Endodermal cell (in vitro differentiated cells): Measurements from ENCODE around the gene KRTAP10-5. TPM values are rescaled to one million over a fixed set of nuclear protein-coding genes. Genes with fewer than 3 reads are reported as not detected.

Experiments
- DNase-seq: peaks from one replicate; pipeline ENCODE4 v3.0.0-alpha.2; 2017
- H3K27ac ChIP-seq: 2 replicates; pipeline ENCODE4 v1.5.1; 2013; ENCODE audit warnings: mild to moderate bottlenecking, low read depth, low read length, moderate library complexity
- H3K27me3 ChIP-seq: 2 replicates; pipeline ENCODE4 v1.6.1; 2013; ENCODE audit warnings: mild to moderate bottlenecking, low read length, moderate library complexity; ENCODE audit not compliant: insufficient read depth, control insufficient read depth, poor library complexity, severe bottlenecking
- H3K36me3 ChIP-seq: 2 replicates; pipeline ENCODE4 v1.7.0; 2013; ENCODE audit warnings: mild to moderate bottlenecking, low read length, moderate library complexity; ENCODE audit not compliant: control insufficient read depth, insufficient read depth
- H3K4me1 ChIP-seq: one replicate; pipeline ENCODE4 v1.7.0; 2013; ENCODE audit warnings: low read length; ENCODE audit not compliant: control insufficient read depth, insufficient read depth
- H3K4me3 ChIP-seq: 2 replicates; pipeline ENCODE4 v1.5.1; 2013; ENCODE audit warnings: mild to moderate bottlenecking, low read length, moderate library complexity
- H3K9ac ChIP-seq: 2 replicates; pipeline ENCODE4 v1.6.1; 2013; ENCODE audit warnings: mild to moderate bottlenecking, low read length, moderate library complexity; ENCODE audit not compliant: poor library complexity, severe bottlenecking; ENCODE audit errors: extremely low read depth
- H3K9me3 ChIP-seq: 2 replicates; pipeline ENCODE4 v1.6.1; 2013; ENCODE audit warnings: mild to moderate bottlenecking, low read length, moderate library complexity; ENCODE audit not compliant: control insufficient read depth
- H3K27ac Mint-ChIP-seq: 2 replicates; pipeline ENCODE4 v1.8.0; 2020; ENCODE audit warnings: mixed read lengths
- H3K27me3 Mint-ChIP-seq: 2 replicates; pipeline ENCODE4 v1.8.0; 2021; ENCODE audit warnings: mild to moderate bottlenecking, mixed read lengths; ENCODE audit not compliant: insufficient read depth
- H3K36me3 Mint-ChIP-seq: 2 replicates; pipeline ENCODE4 v1.8.0; 2020; ENCODE audit warnings: low read depth, mixed read lengths
- H3K4me1 Mint-ChIP-seq: 2 replicates; pipeline ENCODE4 v1.8.0; 2020; ENCODE audit warnings: mixed read lengths
- H3K4me3 Mint-ChIP-seq: 2 replicates; pipeline ENCODE4 v1.8.0; 2020; ENCODE audit warnings: mild to moderate bottlenecking, moderate library complexity, mixed read lengths
- H3K9me3 Mint-ChIP-seq: 2 replicates; pipeline ENCODE4 v1.8.0; 2020; ENCODE audit warnings: mild to moderate bottlenecking, mixed read lengths
- CTCF ChIP-seq: fragments of 200-600 bp; sonication (generic); conservative IDR thresholded peaks from 2 replicates; pipeline ENCODE4 v1.5.0; 2021; ENCODE audit warnings: antibody characterized with exemption, mild to moderate bottlenecking
- WGBS, 2 experiments: methylation state at CpG; one replicate each; pipeline versions ENCODE4 v1.1.5 to v1.1.7; 2013; ENCODE audit warnings: missing lambda C conversion rate in 2 of 2, mixed read lengths in 1 of 2; ENCODE audit not compliant: insufficient coverage in 1 of 2, insufficient read length in 1 of 2; 5-methylcytosine and 5-hydroxymethylcytosine counted together
- total RNA-seq, 2 donors: library from RNA; stranded (reverse); fragmentation: NEBNext Ultra II Directional in 1 of 2; extraction: Animal tissue kit (Norgen Biotek cat#: 25700) in 1 of 2; gene quantifications; 2 replicates in 1 of 2; 3 replicates in 1 of 2; pipeline ENCODE4 v1.2.1, GENCODE V29; 2021

Gene KRTAP10-5
- total RNA-seq, 2 donors from 2014 or later: not detected

GRCh38 chr21:44614161-44614631 is 33.8 kb upstream of the KRTAP10-5 start:
- H3K9me3 ChIP-seq: peaks cover 27% of the 10 kb centered on the region
- H3K9me3 Mint-ChIP-seq: peaks cover 37% of the 10 kb centered on the region
- no peak overlapping the region for H3K4me3 Mint-ChIP-seq
- 91 to 96% methylated on average over 4 to 20 of the region's 20 CpGs for WGBS, 2 experiments
- no peaks in the 10 kb centered on the region for H3K36me3 ChIP-seq
- TF ChIP-seq CTCF: no peak
- no peak for DNase-seq
- no peak overlapping the region for H3K27ac ChIP-seq
- H3K27me3 ChIP-seq: no peaks in the 10 kb centered on the region
- H3K27me3 Mint-ChIP-seq: peaks cover 2% of the 10 kb centered on the region
- no peaks in the 10 kb centered on the region for H3K4me1 ChIP-seq
- no peak overlapping the region for H3K4me3 ChIP-seq
- no peak overlapping the region for H3K9ac ChIP-seq
- H3K36me3 Mint-ChIP-seq: peaks cover 2% of the 10 kb centered on the region
- peaks cover 4% of the 10 kb centered on the region for H3K4me1 Mint-ChIP-seq
- H3K27ac Mint-ChIP-seq: no peak overlapping the region

- no peak for TF ChIP-seq CTCF
- peaks cover 24% of the 10 kb centered on the region for H3K9me3 ChIP-seq
- peaks cover 4% of the 10 kb centered on the region for H3K4me1 Mint-ChIP-seq
- H3K9me3 Mint-ChIP-seq: peaks cover 35% of the 10 kb centered on the region
- H3K4me3 Mint-ChIP-seq: no peak overlapping the region
- no peaks in the 10 kb centered on the region for H3K27me3 ChIP-seq
- H3K9ac ChIP-seq: no peak overlapping the region
- 95 to 96% methylated on average over 12 to 26 of the region's 26 CpGs for WGBS, 2 experiments
- peaks cover 2% of the 10 kb centered on the region for H3K36me3 Mint-ChIP-seq
- no peaks in the 10 kb centered on the region for H3K36me3 ChIP-seq
- H3K27ac ChIP-seq: no peak overlapping the region
- peaks cover 2% of the 10 kb centered on the region for H3K27me3 Mint-ChIP-seq
- H3K27ac Mint-ChIP-seq: no peak overlapping the region
- no peaks in the 10 kb centered on the region for H3K4me1 ChIP-seq
- no peak overlapping the region for H3K4me3 ChIP-seq
- no peak for DNase-seq
Measured at GRCh38 chr21:44613386-44614155, 33.2 kb upstream of the KRTAP10-5 start.

- TF ChIP-seq CTCF: no peak
- peaks cover 2% of the 10 kb centered on the region for H3K27me3 Mint-ChIP-seq
Measured at GRCh38 chr21:44612669-44613229, 32.3 kb upstream of the KRTAP10-5 start.

More at GRCh38 chr21:44612669-44613229, 32.3 kb upstream of the KRTAP10-5 start:
- H3K4me1 ChIP-seq: no peaks in the 10 kb centered on the region
- H3K36me3 ChIP-seq: no peaks in the 10 kb centered on the region
- DNase-seq: no peak
- Mint-ChIP-seq H3K36me3 (peaks cover 2% of the 10 kb centered on the region), H3K4me1 (no peaks in the 10 kb centered on the region), H3K4me3 (no peak overlapping the region), H3K9me3 (peaks cover 34% of the 10 kb centered on the region), H3K27ac (no peak overlapping the region)
- peaks cover 24% of the 10 kb centered on the region for H3K9me3 ChIP-seq
- H3K27ac ChIP-seq: no peak overlapping the region
- no peak overlapping the region for H3K4me3 ChIP-seq
- H3K9ac ChIP-seq: no peak overlapping the region
- no peaks in the 10 kb centered on the region for H3K27me3 ChIP-seq
- 84 to 90% methylated on average over 11 to 13 of the region's 13 CpGs for WGBS, 2 experiments
